ENCODE results near the gene SHANK2.

- no peak for TF ChIP-seq EZH2 (IDR thresholded peaks at IDR 0.05; ENCODE audit: borderline replicate concordance, low read depth, low read length, poor library complexity, severe bottlenecking)
- TF ChIP-seq CTCF (conservative IDR thresholded peaks at IDR 0.05; ENCODE audit: low read depth, low read length) = no peak
These were observed 27.7 kb upstream of the SHANK2 start for GRCh38 chr11:71279916-71280645.
